ENCODE data around the gene ARHGEF1.
"Not testable (repeated sequence)": the region's sequence is repeated elsewhere in the genome, so short reads cannot be mapped to it uniquely, and the experiment has no call there.

ARHGEF1 gene

DNA sequence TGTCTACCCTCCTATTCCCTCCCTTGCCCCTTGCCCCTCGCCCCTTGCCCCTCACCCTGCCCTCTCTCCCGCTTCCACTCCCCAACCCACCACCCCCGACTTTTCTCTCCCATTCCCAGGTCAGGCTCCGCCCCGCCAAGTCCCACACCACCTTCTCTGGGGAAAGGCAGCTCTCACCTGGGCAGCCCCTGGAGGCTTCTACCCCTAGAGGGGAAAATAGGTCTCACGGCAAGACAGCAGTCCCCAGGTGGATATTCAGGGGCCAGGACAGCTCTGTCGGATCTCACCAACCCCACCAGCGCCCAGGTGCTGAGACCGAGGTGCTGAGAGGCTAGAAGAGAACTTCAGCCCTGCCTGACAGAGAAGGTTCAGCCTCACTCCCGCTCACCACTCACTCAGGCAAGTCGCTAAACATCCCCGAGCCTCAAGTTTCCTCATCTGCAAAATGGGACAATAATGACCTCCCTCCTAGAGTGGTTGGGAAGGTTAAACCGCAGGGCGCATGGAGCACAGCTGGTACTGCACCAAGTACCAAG, 46.6 kb downstream of the ARHGEF1 start:
- no peak for DNase-seq

DNA sequence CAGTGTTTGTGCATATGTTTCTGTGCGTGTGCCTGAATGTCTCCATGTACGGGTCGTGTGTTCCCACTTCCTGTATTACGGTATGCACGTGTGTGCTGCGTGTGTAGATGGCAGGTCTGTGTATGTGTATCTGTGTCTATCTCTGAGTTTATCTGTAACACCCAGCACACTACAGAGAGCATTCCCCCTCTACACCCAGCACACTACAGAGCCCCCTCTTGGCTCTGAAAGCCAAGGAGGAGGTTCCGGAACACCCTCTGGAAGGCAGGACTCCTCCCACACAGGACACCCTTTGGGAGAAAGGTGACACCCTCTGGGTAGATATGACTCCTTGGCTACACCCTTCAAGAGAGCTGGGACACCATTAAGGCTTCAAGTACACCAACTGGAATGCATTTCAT, 47.3 kb downstream of the ARHGEF1 start:
- DNase-seq = no peak

DNA sequence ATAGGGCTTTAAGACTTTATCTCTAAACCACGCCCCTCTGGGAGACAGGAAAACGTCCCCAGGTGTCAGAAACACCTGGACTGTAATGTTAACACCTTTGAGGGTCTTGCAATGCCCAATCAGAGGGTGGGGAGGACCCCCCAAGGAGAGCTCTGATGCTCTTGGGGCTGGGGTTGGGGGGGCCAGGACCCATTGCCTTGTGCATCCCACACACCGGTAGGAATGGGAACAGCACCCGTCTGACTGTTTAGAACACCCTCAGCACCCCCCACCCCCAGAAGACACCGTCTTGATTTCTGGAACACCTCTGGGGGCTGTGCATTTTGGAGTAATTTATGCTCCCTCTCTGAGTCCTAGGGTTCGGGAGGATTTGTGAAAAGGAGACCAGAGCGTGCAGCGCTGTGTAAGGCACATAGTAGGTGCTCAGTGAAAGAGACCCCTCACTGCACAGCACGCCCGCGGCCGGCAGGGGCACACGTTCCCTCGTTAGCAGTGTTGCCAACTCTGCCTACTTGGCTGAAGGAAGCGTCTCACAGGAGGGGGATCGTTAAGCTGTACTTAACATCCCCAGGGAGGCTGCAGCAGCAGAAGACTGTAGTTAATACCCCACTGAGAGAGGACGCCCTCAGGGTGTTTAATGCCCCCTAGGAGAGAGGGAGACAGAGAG, 48.1 kb downstream of the ARHGEF1 start:
- DNase-seq = no peak

DNA sequence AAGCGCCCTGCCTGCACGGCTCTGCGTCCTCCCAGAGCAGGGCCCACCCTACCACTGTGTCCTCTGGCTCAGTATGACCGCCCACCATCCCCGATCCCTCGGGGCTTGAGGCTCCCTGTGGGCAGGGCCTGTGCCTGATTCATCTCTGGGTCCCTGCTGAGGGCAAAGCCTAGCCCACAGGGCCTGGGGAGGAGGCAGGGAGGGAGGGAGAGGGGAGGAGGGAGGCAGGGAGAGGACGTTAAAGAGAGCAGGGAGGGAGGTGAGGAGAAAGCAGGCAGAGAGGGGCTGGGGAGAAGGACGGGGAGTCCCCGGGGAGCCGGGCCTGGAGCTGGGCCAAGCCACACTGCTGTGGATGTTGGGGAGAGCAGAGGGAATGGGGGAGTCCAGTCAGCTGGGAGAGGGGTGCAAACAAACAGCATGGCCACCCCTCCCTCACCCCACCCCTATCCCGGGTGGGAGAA, 49.3 kb downstream of the ARHGEF1 start:
- DNase-seq = no peak

DNA sequence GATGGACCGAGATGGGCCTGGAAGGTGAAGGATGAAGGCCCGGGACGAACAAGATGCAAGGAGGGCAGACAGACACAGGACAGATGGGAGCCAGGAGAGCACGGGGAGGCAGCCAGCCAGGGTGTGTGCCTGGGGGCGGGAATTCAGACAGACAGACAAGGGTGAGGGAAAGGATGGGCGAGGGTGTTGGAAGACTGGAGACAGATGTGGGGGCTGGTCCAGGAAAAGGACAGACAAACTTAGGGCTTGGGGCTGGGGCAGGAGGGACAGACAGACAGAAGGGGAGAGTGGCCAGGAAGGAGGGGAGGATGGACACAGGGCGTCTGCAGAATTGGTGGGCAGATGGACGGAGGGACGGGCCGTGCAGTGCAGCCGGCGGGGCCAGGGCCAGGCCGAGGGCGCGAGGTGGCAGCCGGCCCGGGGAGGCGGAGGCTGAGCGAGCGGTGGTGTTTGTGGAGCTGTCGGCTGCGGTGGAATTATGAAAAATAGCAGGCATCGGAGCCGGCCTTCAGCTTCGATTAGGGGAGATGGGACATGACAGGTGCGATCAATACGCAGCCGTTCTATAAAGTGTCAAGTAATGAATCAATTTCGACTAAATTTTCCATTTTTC, 49.8 kb downstream of the ARHGEF1 start:
- DNase-seq = no peak

DNA sequence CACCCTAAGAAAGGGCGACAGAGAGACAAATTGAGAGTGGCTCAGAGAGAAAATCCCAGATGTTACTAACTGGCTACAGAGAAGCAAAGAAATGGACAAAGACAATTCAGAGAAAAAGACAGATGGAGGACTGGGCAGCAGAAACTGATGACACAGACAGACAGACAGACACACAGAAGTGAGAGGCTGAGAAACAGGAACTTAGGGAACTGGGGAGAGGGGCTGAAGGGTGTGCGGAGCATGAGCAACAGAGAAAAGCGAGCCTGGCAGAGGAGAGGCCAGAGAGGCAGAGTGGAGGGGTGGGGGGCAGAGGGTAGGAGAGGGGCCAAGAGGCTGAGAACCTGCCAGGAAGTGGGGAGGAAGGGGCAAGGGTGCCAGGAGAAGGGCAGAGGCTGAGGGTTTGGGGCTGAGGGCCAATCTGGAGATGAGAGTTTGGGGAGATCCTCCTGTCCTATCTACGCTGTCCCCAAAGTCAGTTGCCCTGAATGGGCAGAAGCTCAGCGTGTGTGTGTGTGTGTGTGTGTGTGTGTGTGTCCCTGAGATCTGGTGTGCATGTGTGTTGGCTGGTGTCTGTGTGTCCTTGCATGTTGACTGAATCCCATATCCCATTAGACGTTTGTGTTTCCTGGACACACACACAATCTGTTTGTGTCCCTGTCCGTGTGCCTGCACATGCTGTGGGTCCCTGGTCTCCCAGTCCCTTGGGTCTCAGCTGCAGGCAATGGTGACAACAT, 50.9 kb downstream of the ARHGEF1 start:
- DNase-seq = no peak

DNA sequence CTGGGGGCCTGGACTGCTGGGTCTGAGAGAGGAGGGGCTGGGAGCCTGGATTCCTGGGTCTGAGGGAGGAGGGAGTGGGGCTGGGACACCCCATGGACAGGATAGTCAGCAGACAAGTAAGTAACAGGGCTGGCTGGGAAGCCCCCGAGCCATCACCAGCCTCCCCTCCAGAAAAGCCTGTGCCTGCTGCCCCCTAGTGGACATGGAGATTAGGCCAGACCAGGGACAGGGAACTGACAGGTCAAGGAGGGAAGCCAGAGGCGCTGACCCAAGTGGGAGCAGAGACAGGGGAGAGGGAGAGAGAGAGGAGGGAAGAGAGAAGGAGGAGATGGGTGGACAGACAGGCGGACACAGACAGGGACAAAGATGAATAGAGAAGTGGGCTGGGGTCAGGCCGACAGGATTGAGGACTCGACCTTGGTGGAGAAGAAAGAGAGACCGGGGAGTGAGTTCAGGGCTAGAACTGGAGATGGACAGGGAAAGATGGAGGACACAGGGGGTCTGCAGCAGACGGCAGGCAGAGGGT, 51.9 kb downstream of the ARHGEF1 start:
- DNase-seq = peak in 43 of 58 donors; percentile 2 to 65 (median 19)

DNA sequence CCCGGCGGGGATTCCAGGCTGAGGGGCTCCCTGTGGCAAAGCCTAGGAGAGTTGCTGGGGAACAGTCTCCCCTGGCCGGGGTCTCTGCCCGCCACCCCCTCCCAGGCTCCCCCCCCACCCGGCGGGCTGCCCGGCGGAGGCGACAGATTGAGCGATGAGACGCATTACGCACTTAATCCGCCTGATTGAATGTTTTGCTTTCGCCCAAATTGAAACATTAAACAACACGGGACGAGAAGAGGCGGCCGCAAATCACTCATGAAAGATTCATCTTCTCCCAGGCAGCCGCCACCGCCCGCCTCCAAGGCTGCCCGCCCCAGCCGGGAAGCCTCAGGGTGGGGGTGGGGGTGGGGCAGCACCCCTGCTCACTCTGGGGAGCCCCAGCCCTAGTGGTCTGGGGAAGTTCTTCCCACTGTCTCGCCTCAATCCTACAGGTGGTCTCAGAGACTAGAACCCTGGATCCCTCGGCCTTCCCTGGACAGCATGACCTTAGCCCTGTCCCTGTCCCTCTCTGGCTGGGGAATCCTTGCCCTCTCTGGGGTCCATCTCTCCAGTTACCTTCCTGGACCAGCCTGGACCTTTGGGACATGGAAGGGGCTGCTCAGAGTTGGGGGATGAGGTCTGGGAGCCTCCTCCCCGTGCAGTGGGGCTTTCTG, 52.9 kb downstream of the ARHGEF1 start:
- no peak for DNase-seq

DNA sequence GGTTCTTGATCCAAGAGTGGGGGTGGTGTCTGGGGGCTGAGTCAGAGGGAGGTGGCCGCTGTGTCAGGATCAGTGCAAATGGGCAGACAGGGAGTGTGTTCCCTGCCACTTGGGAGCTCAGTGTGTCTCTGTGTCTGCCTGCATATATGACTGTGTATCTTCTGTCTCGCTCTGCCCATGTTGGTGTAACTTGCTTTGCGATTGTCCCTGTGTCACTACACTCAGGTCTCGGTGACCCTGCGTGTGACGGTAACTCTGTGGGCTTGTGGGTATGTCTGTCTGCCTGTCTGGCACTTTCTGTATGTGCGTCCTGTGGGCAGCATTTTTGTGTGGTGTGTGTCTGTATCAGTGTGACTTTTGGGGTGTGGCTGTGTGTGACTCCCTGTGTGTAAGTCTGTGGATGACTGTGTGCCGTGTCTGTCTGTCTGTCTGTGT, 53.4 kb downstream of the ARHGEF1 start:
- no peak for DNase-seq

DNA sequence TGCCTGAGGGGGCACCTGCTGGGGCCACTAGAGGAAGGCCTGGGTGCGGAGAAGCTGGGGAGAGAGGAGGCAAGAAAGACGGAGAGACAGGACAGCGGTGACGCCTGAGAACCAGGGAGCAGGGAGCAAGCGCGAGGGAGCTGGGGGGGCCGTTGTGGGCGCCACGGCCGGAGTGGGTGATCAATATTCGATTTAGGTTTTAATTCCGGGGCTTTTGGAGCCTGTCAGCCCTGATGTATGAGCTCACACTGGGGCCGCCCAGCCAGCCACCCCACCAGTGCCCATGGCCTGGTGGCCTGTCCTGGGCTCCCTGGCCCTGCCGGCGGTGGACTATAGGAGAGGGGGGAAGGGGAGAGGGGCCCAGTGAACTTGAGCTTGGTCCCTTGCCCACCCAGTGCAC, 54.0 kb downstream of the ARHGEF1 start:
- DNase-seq = no peak

DNA sequence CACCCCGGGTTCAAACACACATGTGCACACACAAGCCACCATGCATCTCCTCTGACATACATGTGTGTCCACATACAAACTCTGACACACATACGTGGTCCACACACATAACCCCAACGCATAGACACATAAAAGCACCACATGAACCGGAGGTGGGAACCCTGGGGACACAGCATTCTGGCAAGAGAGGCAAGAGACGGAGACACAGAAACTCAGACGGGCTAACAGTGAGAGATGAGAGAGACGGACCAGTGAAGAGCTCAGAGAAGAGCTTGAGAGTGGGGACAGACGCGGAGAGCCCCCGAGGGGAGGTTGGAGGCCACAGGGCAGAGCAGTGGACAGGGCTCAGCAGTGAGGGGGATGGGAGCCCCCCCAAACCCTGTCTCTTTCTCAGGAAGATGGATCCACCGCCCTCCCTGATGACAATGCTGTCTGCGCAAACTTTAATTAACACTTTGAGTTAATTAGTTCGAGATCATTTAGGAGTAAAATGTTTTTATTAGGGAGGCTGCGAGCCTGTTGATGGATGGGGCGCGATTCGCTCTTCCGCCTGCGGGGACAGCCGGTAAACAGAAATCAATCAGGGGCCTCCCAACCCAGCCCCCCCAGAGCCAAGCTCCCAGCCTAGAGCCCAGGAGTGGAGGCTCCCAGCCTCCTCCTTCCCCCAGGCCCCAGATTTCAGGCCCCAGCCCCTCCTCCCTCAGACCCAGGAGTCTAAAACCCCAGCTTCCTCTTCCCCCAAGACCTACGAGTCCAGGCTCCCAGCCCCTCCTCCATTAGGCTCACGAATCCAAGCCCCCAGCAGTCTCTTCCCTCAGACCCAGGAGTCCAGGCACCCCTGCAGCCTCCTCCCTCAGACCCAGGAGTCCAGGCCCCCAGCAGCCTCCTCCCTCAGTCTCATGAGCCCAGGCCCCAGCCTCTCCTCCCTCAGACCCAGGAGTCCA, 54.8 kb downstream of the ARHGEF1 start:
- no peak for DNase-seq

DNA sequence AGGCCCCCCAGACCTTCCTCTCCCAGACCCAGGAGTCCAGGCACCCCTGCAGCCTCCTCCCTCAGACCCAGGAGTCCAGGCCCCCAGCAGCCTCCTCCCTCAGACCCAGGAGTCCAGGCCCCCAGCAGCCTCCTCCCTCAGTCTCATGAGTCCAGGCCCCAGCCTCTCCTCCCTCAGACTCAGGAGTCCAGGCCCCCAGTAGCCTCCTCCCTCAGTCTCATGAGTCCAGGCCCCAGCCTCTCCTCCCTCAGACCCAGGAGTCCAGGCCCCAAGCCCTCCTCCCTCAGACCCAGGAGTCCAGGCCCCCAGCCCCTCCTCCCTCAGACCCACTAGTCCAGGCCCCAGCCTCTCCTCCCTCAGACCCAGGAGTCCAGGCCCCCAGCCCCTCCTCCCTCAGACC, 56.2 kb downstream of the ARHGEF1 start:
- not testable (repeated sequence) for DNase-seq

DNA sequence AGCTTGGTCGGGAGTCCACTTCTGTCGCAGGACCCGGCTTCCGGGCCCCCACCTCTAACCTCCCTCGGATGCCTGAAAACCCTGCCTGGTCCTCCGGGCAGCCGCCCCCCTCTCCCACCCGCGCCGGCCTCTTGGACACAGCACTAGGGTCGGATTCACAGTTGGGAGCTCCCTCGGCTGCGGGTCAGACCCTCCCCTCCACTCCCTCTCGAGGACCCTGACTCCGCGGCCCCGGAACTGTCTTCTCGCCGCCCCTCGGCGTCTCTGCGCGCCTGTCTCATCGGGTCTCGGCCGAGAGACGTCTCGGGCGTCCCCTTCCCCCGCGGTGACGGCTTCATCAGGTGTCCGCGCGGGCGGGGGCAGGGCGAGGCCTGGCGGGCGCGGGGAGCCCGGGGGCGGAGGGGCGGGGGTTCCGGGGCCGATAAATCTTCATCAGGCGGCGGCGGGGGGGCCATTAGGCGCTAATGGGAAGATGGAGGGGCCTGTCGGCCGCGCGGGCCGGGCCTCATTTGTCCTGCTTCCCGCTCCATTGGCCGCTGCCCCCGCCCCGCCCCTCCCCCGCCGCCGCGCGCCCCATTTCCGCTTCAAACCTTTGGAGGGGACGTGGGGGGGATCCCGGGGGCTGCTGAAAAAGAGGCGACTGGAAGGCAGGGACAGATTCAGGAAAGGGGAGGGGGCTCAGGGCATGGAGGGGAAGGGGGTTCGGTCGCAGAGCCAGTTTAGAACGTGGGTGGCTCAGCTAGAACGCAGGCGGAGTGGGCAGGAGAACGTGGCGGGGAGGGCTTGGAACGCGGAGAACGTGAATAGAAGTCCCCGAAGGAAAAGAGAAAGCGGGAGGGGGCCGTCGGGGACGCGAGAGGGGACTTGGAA, 57.1 kb downstream of the ARHGEF1 start:
- DNase-seq = peak in 2 of 58 donors; percentile 2 to 47

DNA sequence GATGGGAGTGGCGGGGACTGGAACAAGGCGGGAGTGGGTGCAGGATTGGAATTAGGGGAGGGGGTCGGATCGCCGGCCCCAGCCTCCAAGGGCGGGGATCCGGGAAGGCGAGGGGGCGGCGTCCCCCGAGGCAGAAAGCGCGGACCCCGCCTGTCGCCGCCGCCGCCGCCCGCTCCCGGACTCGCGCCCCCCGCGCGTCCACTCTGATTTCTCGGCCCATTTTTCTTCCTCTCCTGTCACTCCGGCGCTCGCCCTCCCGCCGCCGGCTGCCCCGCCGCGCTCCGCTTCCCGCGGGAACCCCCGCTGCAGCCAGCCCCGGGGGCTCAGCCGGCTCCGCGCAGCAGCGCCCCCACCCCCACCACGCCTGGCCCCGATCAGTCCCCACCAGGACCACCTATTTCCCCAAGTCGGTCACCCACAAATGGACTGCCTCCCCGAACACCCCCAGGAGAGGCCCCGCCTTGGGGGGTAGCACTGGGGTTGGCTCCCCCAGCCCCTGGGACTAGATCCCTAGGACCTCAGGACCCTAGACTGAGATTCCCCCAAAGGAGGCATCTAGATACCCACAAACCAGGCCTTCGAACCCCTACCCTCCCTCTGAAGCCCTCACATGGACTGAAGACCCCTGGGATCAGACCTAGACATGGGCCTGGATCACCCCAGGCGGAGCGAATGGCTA, 57.9 kb downstream of the ARHGEF1 start:
- DNase-seq = no peak

DNA sequence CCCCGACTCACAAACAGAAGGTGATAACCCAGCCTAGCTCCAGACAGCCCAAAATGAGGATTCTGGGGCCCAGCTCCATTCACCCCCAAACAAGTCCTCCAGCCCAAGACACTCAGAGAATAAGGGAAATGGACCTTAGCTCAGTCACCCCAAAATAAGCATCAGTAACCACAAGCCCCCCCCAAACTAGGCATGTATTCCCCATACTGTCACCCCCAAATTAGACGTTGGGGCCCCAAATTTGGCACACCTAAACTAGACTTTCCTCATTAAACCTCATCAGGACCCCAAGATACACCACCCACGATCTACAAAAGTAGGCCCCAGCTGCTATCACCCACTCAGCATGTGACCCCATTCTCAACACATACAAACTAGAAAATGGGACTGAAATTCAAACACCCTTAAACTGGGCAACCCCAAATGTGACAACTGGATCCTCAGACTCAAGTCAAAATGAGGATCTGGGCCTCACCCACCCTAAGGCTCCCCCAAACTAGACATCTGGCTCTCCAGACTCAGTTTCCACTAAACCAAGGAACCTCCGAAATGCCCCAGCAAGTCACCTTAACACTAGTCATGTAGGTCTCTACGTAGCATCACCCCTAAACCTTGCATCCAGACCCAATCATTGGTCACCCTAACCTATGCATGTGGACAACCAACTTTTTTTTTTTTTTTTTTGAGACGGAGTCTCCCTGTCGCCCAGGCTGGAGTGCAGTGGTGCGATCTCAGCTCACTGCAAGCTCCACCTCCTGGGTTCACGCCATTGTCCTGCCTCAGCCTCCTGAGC, 58.6 kb downstream of the ARHGEF1 start:
- DNase-seq = no peak

DNA sequence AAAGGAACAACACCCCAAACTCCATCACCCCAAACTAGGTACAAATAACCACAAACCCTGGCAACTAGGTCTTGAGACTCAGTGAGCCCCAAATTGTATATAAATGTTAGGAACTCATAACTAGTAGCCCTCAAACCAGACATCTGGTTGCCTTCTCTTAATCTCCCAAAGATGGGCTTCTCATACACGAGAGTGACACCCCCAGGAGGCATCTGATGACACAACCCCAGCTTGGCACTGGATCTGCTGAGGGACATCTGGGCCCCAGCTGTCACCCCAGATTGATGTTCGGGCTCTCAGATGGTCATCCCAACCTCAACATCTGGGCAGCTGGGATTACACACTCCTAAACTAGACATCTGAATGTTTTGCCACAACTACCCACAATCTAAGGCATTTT, 61.4 kb downstream of the ARHGEF1 start:
- DNase-seq = no peak

DNA sequence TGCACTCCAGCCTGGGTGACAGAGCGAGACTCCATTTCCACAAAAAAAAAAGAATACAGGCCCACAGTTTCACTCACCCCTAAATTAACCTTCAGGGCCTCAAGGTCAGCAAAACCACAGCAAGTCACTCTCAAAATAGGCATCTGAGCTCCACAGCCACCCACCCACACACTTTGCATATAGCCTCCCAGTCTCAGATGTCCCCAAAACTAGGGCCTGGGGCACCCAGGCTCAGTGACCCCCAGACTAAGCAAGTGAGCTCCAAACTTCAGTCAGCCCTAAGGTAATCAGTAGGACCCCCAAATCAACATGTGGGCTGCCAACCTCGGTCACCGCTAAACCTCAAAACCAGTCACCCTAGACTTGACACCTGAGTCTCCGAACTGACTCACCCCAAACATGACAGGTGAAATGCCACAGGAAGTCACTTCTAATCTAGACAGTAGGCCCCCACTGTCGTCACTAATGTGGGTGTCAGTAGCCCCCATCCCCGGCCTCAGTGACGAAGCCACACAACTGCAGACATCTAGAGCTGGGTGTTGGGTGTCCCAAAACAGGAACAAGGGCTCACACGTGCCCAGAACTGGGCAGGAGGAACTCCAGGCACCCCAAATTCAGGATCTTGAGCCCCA, 62.3 kb downstream of the ARHGEF1 start:
- DNase-seq = peak in 1 of 58 donors; percentile 11

Measured in anterior cingulate cortex (tissue), 58 donors.